H1 (cell line): ENCODE measurements around the gene CPZ. TPM values are rescaled to one million over a fixed set of nuclear protein-coding genes. Genes with fewer than 3 reads are reported as not detected.

Experiments used
- CTCF ChIA-PET: fragments of 300-600 bp; sonication (Branson Sonifier 250); formaldehyde crosslinking; loops from one replicate; lab custom pipeline; 2021; ENCODE audit not compliant: partially characterized antibody; lab: Charles Lee
- POLR2A ChIA-PET: fragments of 300-600 bp; sonication (Branson Sonifier 250); formaldehyde crosslinking; loops from one replicate; lab custom pipeline; 2021; ENCODE audit warnings: inconsistent platforms; ENCODE audit not compliant: partially characterized antibody; lab: Charles Lee
- DNase-seq, 2 experiments: peaks; one replicate each; pipeline versions ENCODE4 v3.0.0 to v3.0.0-alpha.2; 2010 to 2022; ENCODE audit warnings: low spot score in 2 of 2, low read depth in 1 of 2, mixed read lengths in 1 of 2
- FAIRE-seq: peaks from 2 replicates; lab custom pipeline; 2011; peaks lifted over from hg19 to GRCh38; lab: Jason Lieb, UNC
- H2AFZ ChIP-seq: 2 replicates; pipeline ENCODE4 v1.8.1; 2012; ENCODE audit warnings: low read length, inconsistent platforms
- H2AK5ac ChIP-seq: 2 replicates; pipeline ENCODE4 v1.6.1; 2013; ENCODE audit warnings: low read depth, low read length
- H2BK120ac ChIP-seq: replicated peaks from 2 replicates; pipeline ENCODE3; 2013; ENCODE audit warnings: low read depth, low read length, inconsistent platforms
- H2BK12ac ChIP-seq: 2 replicates; pipeline ENCODE4 v1.6.1; 2013; ENCODE audit warnings: low read depth, low read length
- H2BK15ac ChIP-seq: 2 replicates; pipeline ENCODE4 v1.6.1; 2013; ENCODE audit warnings: low read length
- H2BK20ac ChIP-seq: 2 replicates; pipeline ENCODE4 v1.6.1; 2013; ENCODE audit warnings: low read length
- H2BK5ac ChIP-seq: 2 replicates; pipeline ENCODE4 v1.6.1; 2013; ENCODE audit warnings: low read depth, low read length
- H3K14ac ChIP-seq: 2 replicates; pipeline ENCODE4 v1.6.1; 2013; ENCODE audit warnings: inconsistent platforms; ENCODE audit not compliant: insufficient read length
- H3K18ac ChIP-seq: 2 replicates; pipeline ENCODE4 v1.6.1; 2013; ENCODE audit warnings: low read length; ENCODE audit errors: extremely low read depth
- H3K23ac ChIP-seq: 2 replicates; pipeline ENCODE4 v1.6.1; 2013; ENCODE audit warnings: inconsistent platforms; ENCODE audit not compliant: insufficient read length
- H3K23me2 ChIP-seq: 2 replicates; pipeline ENCODE4 v1.6.1; 2013; ENCODE audit warnings: low read depth, low read length
- H3K27ac ChIP-seq: 2 replicates; pipeline ENCODE4 v1.6.1; 2011; ENCODE audit warnings: low read depth, low read length, inconsistent platforms
- H3K27me3 ChIP-seq, 4 experiments: replicated peaks in 1 of 4; 1 replicate in 1 of 4; 2 replicates in 3 of 4; pipeline versions ENCODE4 v1.6.1 to v1.8.1; 2011 to 2013; ENCODE audit warnings: low read length in 3 of 4, mild to moderate bottlenecking in 3 of 4, inconsistent platforms in 2 of 4, mixed read lengths in 2 of 4, moderate library complexity in 1 of 4; ENCODE audit not compliant: control insufficient read depth in 3 of 4, insufficient read depth in 3 of 4; ENCODE audit errors: extremely low read depth in 1 of 4
- H3K36me3 ChIP-seq, 4 experiments: 2 replicates each; pipeline versions ENCODE4 v1.6.1 to v1.8.1; 2011 to 2013; ENCODE audit warnings: mild to moderate bottlenecking in 4 of 4, low read length in 3 of 4, moderate library complexity in 2 of 4, control low read depth in 1 of 4, inconsistent platforms in 1 of 4; ENCODE audit not compliant: insufficient read depth in 4 of 4, control insufficient read depth in 2 of 4
- H3K4ac ChIP-seq: replicated peaks from 2 replicates; pipeline ENCODE3; 2013; ENCODE audit warnings: low read length, low read depth, mixed read lengths, inconsistent platforms; ENCODE audit not compliant: insufficient read length
- H3K4me1 ChIP-seq, 4 experiments: replicated peaks in 1 of 4; 1 replicate in 1 of 4; 2 replicates in 3 of 4; pipeline versions ENCODE4 v1.6.1 to v1.8.1; 2011 to 2013; ENCODE audit warnings: low read length in 3 of 4, inconsistent platforms in 2 of 4, mixed read lengths in 1 of 4; ENCODE audit not compliant: insufficient read depth in 4 of 4, control insufficient read depth in 3 of 4
- H3K4me2 ChIP-seq, 2 experiments: 2 replicates each; pipeline versions ENCODE4 v1.6.1 to v1.8.1; 2011 to 2013; ENCODE audit warnings: low read depth in 2 of 2, low read length in 2 of 2, control low read depth in 1 of 2, inconsistent platforms in 1 of 2, mild to moderate bottlenecking in 1 of 2; ENCODE audit not compliant: insufficient read depth in 1 of 2
- H3K4me3 ChIP-seq, 4 experiments: fragments of 200-600, 300-600 bp in 1 of 4; sonication (generic), shearing (Covaris generic), sonication (Bioruptor Twin) in 1 of 4; 2 replicates each; pipeline versions ENCODE4 v1.5.1 to v1.8.1; 2011 to 2016; ENCODE audit warnings: low read length in 4 of 4, low read depth in 3 of 4, control low read depth in 2 of 4, inconsistent platforms in 2 of 4, mild to moderate bottlenecking in 2 of 4, mixed read lengths in 1 of 4, moderate library complexity in 1 of 4; ENCODE audit not compliant: insufficient read depth in 2 of 4; ENCODE audit errors: extremely low read depth in 1 of 4
- H3K56ac ChIP-seq: replicated peaks from 2 replicates; pipeline ENCODE3; 2013; ENCODE audit warnings: low read depth, mild to moderate bottlenecking, mixed read lengths, low read length, inconsistent platforms; ENCODE audit not compliant: insufficient read length
- H3K79me1 ChIP-seq: 2 replicates; pipeline ENCODE4 v1.6.1; 2013; ENCODE audit warnings: low read depth, low read length, control low read depth
- H3K79me2 ChIP-seq, 2 experiments: 2 replicates each; pipeline versions ENCODE4 v1.6.1 to v1.8.1; 2012 to 2013; ENCODE audit warnings: low read length in 2 of 2, mild to moderate bottlenecking in 2 of 2, inconsistent platforms in 1 of 2; ENCODE audit not compliant: insufficient read depth in 2 of 2, control insufficient read depth in 1 of 2
- H3K9ac ChIP-seq, 4 experiments: replicated peaks in 1 of 4; 1 replicate in 1 of 4; 2 replicates in 3 of 4; pipeline versions ENCODE4 v1.6.1 to v1.8.1; 2011 to 2013; ENCODE audit warnings: low read depth in 3 of 4, low read length in 3 of 4, control low read depth in 2 of 4, mild to moderate bottlenecking in 2 of 4, moderate library complexity in 2 of 4, inconsistent platforms in 1 of 4; ENCODE audit errors: extremely low read depth in 1 of 4
- H3K9me3 ChIP-seq, 2 experiments: 2 replicates each; pipeline versions ENCODE4 v1.6.1 to v1.8.1; 2012 to 2013; ENCODE audit warnings: mild to moderate bottlenecking in 2 of 2, moderate library complexity in 2 of 2, control low read depth in 1 of 2, inconsistent platforms in 1 of 2, low read depth in 1 of 2, low read length in 1 of 2, mixed read lengths in 1 of 2; ENCODE audit not compliant: insufficient read depth in 2 of 2
- H4K20me1 ChIP-seq, 2 experiments: replicated peaks in 1 of 2; 2 replicates each; pipeline versions ENCODE3 to v1.8.1; 2011 to 2013; ENCODE audit warnings: inconsistent platforms in 2 of 2, low read length in 2 of 2, mild to moderate bottlenecking in 1 of 2; ENCODE audit not compliant: insufficient read depth in 2 of 2, control insufficient read depth in 1 of 2
- H4K5ac ChIP-seq: 2 replicates; pipeline ENCODE4 v1.6.1; 2013; ENCODE audit warnings: low read length, low read depth, mixed read lengths, inconsistent platforms; ENCODE audit not compliant: insufficient read length
- H4K8ac ChIP-seq: 2 replicates; pipeline ENCODE4 v1.8.0; 2013; ENCODE audit warnings: mild to moderate bottlenecking, moderate library complexity, low read length, inconsistent platforms; ENCODE audit not compliant: insufficient read depth; ENCODE audit errors: extremely low read depth
- H4K91ac ChIP-seq: replicated peaks from 2 replicates; pipeline ENCODE3; 2013; ENCODE audit warnings: low read length, mixed read lengths, inconsistent platforms; ENCODE audit not compliant: insufficient read length
- BCL11A ChIP-seq, 2 experiments: IDR thresholded peaks; one replicate each; pipeline ENCODE4 v1.6.1; 2011; ENCODE audit warnings: low read depth in 2 of 2, low read length in 2 of 2, mild to moderate bottlenecking in 2 of 2
- EP300 ChIP-seq, 2 experiments: IDR thresholded peaks; 1 replicate in 1 of 2; 2 replicates in 1 of 2; pipeline ENCODE4 v1.6.1; 2011 to 2012; ENCODE audit warnings: low read depth in 2 of 2, low read length in 2 of 2, mild to moderate bottlenecking in 2 of 2, borderline replicate concordance in 1 of 2, inconsistent platforms in 1 of 2, moderate library complexity in 1 of 2
- JUND ChIP-seq: IDR thresholded peaks from 2 replicates; pipeline ENCODE4 v1.6.1; 2011; ENCODE audit warnings: mild to moderate bottlenecking, improper control_type of control experiment, low read length
- SP1 ChIP-seq: IDR thresholded peaks from 2 replicates; pipeline ENCODE4 v1.6.1; 2011; ENCODE audit warnings: low read depth, low read length
- SRF ChIP-seq: IDR thresholded peaks from 2 replicates; pipeline ENCODE4 v1.6.1; 2011; ENCODE audit warnings: mild to moderate bottlenecking, low read depth, low read length, moderate library complexity
- WGBS, 2 experiments: shearing (Covaris generic) in 1 of 2; methylation state at CpG; one replicate each; pipeline versions ENCODE4 v1.1.6 to v1.1.7; 2013 to 2015; ENCODE audit warnings: low lambda C conversion rate in 2 of 2, mixed read lengths in 2 of 2, inconsistent platforms in 1 of 2, low coverage in 1 of 2, missing lambda C conversion rate in 1 of 2; ENCODE audit not compliant: insufficient replicate concordance in 2 of 2, insufficient coverage in 1 of 2, insufficient read length in 1 of 2; ENCODE audit errors: extremely low coverage in 1 of 2, missing lambda C conversion rate in 1 of 2; 5-methylcytosine and 5-hydroxymethylcytosine counted together
- polyA plus RNA-seq, 7 experiments: library from polyadenylated mRNA; depleted of rRNA in 3 of 7; stranded (reverse) in 5 of 7; unstranded in 2 of 7; fragments of >200 nt in 5 of 7; fragments of 200-250 nt in 2 of 7; gene quantifications; 1 replicate in 5 of 7; 2 replicates in 1 of 7; 4 replicates in 1 of 7; pipeline versions ENCODE4 v1.2.1 to v1.2.3, GENCODE V29; 2011 to 2013; ENCODE audit warnings: missing spikeins in 2 of 7, mixed read lengths in 2 of 7
- total RNA-seq: library from RNA; stranded (reverse); fragmentation: NEBNext Ultra II Directional; extraction: Animal tissue kit (Norgen Biotek cat#: 25700); gene quantifications from 2 replicates; pipeline ENCODE4 v1.2.1, GENCODE V29; 2021
- TF ChIP-seq, protein P1 (sequence below): IDR thresholded peaks from 2 replicates; pipeline ENCODE4 v1.6.1; 2012; ENCODE audit warnings: inconsistent platforms
- TF ChIP-seq, protein P2 (sequence below), 3 experiments: IDR thresholded peaks; 1 replicate in 2 of 3; 2 replicates in 1 of 3; pipeline versions ENCODE4 v1.5.1 to v1.6.1; 2011; ENCODE audit warnings: low read length in 3 of 3, mild to moderate bottlenecking in 3 of 3, inconsistent platforms in 2 of 3, low read depth in 1 of 3, moderate library complexity in 1 of 3; ENCODE audit not compliant: insufficient read depth in 1 of 3; ENCODE audit errors: control extremely low read depth in 1 of 3

CPZ gene
- total and polyA plus RNA-seq, 2 of the 8 experiments (the other 6 are each of a cell fraction or from before 2014, with no cell fraction given) = 28.8 to 40.7 TPM

DNA sequence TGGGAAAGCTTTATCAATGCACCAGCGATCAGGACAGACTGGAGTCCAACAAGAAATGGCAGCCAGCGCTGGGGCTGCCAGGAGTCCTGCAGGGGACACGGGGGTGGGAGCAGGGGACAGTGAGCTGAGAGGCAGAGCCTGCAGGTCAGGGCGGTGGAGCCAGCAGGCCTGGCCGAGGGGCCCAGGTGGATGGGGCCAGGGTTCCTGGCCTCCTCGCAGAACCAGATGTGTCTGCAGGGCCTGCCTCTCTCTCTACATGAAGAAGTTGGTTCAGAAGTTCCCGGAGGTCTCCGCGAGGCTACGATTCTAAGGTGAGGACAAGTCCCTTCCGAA is 63.6 kb downstream of the CPZ start:
- no peaks in the 10 kb centered on the region for H4K20me1 ChIP-seq
- no peak overlapping the region for H2BK120ac ChIP-seq
- DNase-seq (peak in 1 of 2 experiments; percentile 43), FAIRE-seq (no peak)
- no peak overlapping the region for H4K8ac ChIP-seq
- H3K27ac ChIP-seq = no peak overlapping the region
- no peaks in the 10 kb centered on the region; a peak in 1 of 7 replicates for H3K27me3 ChIP-seq
- H3K14ac ChIP-seq = no peak overlapping the region
- no peaks in the 10 kb centered on the region for H3K23me2 ChIP-seq
- H3K79me2 ChIP-seq = no peaks in the 10 kb centered on the region
- peaks cover 0 to 6% (median 0%) of the 10 kb centered on the region in 4 experiments; a peak in 1 of 7 replicates for H3K4me1 ChIP-seq
- H3K18ac ChIP-seq = no peak overlapping the region
- H2BK15ac ChIP-seq = no peak overlapping the region
- no peaks in the 10 kb centered on the region for H3K36me3 ChIP-seq
- no peak overlapping the region for H3K9ac ChIP-seq
- H3K56ac ChIP-seq = no peak overlapping the region
- no peaks in the 10 kb centered on the region for H3K79me1 ChIP-seq
- H4K5ac ChIP-seq = no peak overlapping the region
- H2AK5ac ChIP-seq = no peak overlapping the region
- H3K4me3 ChIP-seq = no peak overlapping the region
- no peak overlapping the region for H3K4me2 ChIP-seq
- ChIA-PET POLR2A (no interaction called here), CTCF (no interaction called here)
- H2AFZ ChIP-seq = no peak overlapping the region
- H3K4ac ChIP-seq = no peak overlapping the region
- H2BK12ac ChIP-seq = no peak overlapping the region
- H2BK20ac ChIP-seq = no peak overlapping the region
- TF ChIP-seq BCL11A (IDR thresholded peaks at IDR 0.05; ENCODE audit: low read depth in 2 of 2, low read length in 2 of 2) (no peak), EP300 (IDR thresholded peaks at IDR 0.05; ENCODE audit: borderline replicate concordance in 1 of 2, low read depth in 2 of 2, low read length in 2 of 2) (no peak), SRF (no peak), SP1 (no peak), JUND (no peak)
- TF ChIP-seq, protein P1, sequence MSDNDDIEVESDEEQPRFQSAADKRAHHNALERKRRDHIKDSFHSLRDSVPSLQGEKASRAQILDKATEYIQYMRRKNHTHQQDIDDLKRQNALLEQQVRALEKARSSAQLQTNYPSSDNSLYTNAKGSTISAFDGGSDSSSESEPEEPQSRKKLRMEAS = no peak
- TF ChIP-seq, protein P2, sequence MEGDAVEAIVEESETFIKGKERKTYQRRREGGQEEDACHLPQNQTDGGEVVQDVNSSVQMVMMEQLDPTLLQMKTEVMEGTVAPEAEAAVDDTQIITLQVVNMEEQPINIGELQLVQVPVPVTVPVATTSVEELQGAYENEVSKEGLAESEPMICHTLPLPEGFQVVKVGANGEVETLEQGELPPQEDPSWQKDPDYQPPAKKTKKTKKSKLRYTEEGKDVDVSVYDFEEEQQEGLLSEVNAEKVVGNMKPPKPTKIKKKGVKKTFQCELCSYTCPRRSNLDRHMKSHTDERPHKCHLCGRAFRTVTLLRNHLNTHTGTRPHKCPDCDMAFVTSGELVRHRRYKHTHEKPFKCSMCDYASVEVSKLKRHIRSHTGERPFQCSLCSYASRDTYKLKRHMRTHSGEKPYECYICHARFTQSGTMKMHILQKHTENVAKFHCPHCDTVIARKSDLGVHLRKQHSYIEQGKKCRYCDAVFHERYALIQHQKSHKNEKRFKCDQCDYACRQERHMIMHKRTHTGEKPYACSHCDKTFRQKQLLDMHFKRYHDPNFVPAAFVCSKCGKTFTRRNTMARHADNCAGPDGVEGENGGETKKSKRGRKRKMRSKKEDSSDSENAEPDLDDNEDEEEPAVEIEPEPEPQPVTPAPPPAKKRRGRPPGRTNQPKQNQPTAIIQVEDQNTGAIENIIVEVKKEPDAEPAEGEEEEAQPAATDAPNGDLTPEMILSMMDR (IDR thresholded peaks at IDR 0.05; ENCODE audit: control extremely low read depth in 1 of 3, insufficient read depth in 1 of 3, low read depth in 1 of 3, low read length in 3 of 3) = no peak
- no peak overlapping the region for H4K91ac ChIP-seq
- H3K23ac ChIP-seq = no peak overlapping the region
- WGBS, 2 experiments = 95% methylated on average over 11 of the region's 11 CpGs; no CpG with 5 or more reads in 1 of the 2 experiments
- no peak overlapping the region for H2BK5ac ChIP-seq
- H3K9me3 ChIP-seq = no peaks in the 10 kb centered on the region
